Activated CD8-positive, alpha-beta T cell treated with anti-CD3 and anti-CD28 coated beads for 36 hours (primary cell): ENCODE data around the gene NBEAL1. TPM values are rescaled to one million over a fixed set of nuclear protein-coding genes. Genes with fewer than 3 reads are reported as not detected.
"Not testable (repeated sequence)": the region's sequence is repeated elsewhere in the genome, so short reads cannot be mapped to it uniquely, and the experiment has no call there.

ENCODE experiments used
- ATAC-seq: fragments of 200-7000 bp; cut with Tn5 transposase; one replicate; pipeline ENCODE4 v1.10.0; 2021; ENCODE audit warnings: mild to moderate bottlenecking, moderate library complexity
- CTCF ChIA-PET: fragments of 350-600 bp; sonication (Branson Sonifier 250); formaldehyde crosslinking; loops from one replicate; lab custom pipeline; 2021; ENCODE audit warnings: antibody characterized with exemption; lab: Charles Lee
- POLR2A ChIA-PET: fragments of 350-600 bp; sonication (Branson Sonifier 250); formaldehyde crosslinking; loops from one replicate; lab custom pipeline; 2021; ENCODE audit warnings: antibody characterized with exemption; lab: Charles Lee
- DNase-seq: peaks from one replicate; pipeline ENCODE4 v3.0.0-alpha.2; 2020
- H3K27ac Mint-ChIP-seq: one replicate; pipeline ENCODE4 v1.8.0; 2021; ENCODE audit warnings: mild to moderate bottlenecking, mixed read lengths
- H3K27me3 Mint-ChIP-seq: one replicate; pipeline ENCODE4 v1.8.0; 2021; ENCODE audit warnings: mixed read lengths
- H3K36me3 Mint-ChIP-seq: one replicate; pipeline ENCODE4 v1.8.0; 2021; ENCODE audit warnings: low read depth, mixed read lengths
- H3K4me1 Mint-ChIP-seq: one replicate; pipeline ENCODE4 v1.8.0; 2021; ENCODE audit warnings: low read depth, mixed read lengths
- H3K4me3 Mint-ChIP-seq: one replicate; pipeline ENCODE4 v1.8.0; 2021; ENCODE audit warnings: mild to moderate bottlenecking, moderate library complexity, mixed read lengths
- H3K9me3 Mint-ChIP-seq: one replicate; pipeline ENCODE4 v1.8.0; 2021; ENCODE audit warnings: mixed read lengths
- CTCF ChIP-seq: fragments of 200-600 bp; IDR thresholded peaks from one replicate; pipeline ENCODE4 v1.8.0; 2022; ENCODE audit warnings: antibody characterized with exemption, mild to moderate bottlenecking
- intact Hi-C: fragments of 100-400 bp; cut with micrococcal nuclease; formaldehyde crosslinking; loops from one replicate; pipeline ENCODE4 v1.10.0; 2022
- total RNA-seq, 2 experiments: library from RNA; stranded (reverse); gene quantifications; one replicate each; pipeline ENCODE4 v1.2.3, GENCODE V29; 2021

Gene NBEAL1
- total RNA-seq, 2 experiments from 2014 or later, result 11.8 to 16.4 TPM

GRCh38 chr2:203246646-203247045, 232.0 kb downstream of the NBEAL1 start:
- no peaks in the 10 kb centered on the region for H3K27me3 Mint-ChIP-seq
- H3K36me3 Mint-ChIP-seq, result peaks cover 36% of the 10 kb centered on the region
- ATAC-seq, result no peak

GRCh38 chr2:203252818-203253217, 238.1 kb downstream of the NBEAL1 start:
- no peak for TF ChIP-seq CTCF
- no peaks in the 10 kb centered on the region for H3K9me3 Mint-ChIP-seq
- H3K4me1 Mint-ChIP-seq, result peaks cover 4% of the 10 kb centered on the region
- H3K27me3 Mint-ChIP-seq, result no peaks in the 10 kb centered on the region
- ATAC-seq (no peak), DNase-seq (no peak)
- ChIA-PET POLR2A (no interaction called here), CTCF (no interaction called here)
- H3K36me3 Mint-ChIP-seq, result peaks cover 39% of the 10 kb centered on the region
- peak overlapping the region; percentile 65 for H3K27ac Mint-ChIP-seq
- intact Hi-C loops, result no loop called here
- H3K4me3 Mint-ChIP-seq, result no peak overlapping the region

More at GRCh38 chr2:203246646-203247045, 232.0 kb downstream of the NBEAL1 start:
- no peak for DNase-seq
- TF ChIP-seq CTCF, result no peak
- ChIA-PET CTCF (interaction anchor here (0.7 to 1.1 kb wide), 2 partner anchors 22 to 326 kb away, joined by 3 to 5 read pairs; no protein-coding TSS in a partner anchor), POLR2A (no interaction called here)
- intact Hi-C loops, result no loop called here
- Mint-ChIP-seq H3K27ac (no peak overlapping the region), H3K4me1 (peaks cover 23% of the 10 kb centered on the region), H3K4me3 (no peak overlapping the region), H3K9me3 (no peaks in the 10 kb centered on the region)

- H3K27me3 Mint-ChIP-seq, CTCF ChIA-PET, H3K9me3 Mint-ChIP-seq, H3K27ac Mint-ChIP-seq, POLR2A ChIA-PET, ATAC-seq, DNase-seq, intact Hi-C loops, H3K4me1 Mint-ChIP-seq, H3K4me3 Mint-ChIP-seq: not testable (repeated sequence)
- H3K36me3 Mint-ChIP-seq, result peaks cover 41% of the 10 kb centered on the region
These were observed 238.9 kb downstream of the NBEAL1 start for GRCh38 chr2:203253422-203254095.

- no peak for DNase-seq
- H3K4me3 Mint-ChIP-seq, result no peak overlapping the region
- ChIA-PET CTCF (interaction anchor here (1.6 kb wide), 1 partner anchor 28 kb away, joined by 3 read pairs; no protein-coding TSS in a partner anchor), POLR2A (interaction anchor here (0.8 kb wide), 1 partner anchor 19 kb away, joined by 4 read pairs; no protein-coding TSS in a partner anchor)
- H3K36me3 Mint-ChIP-seq, result peaks cover 18% of the 10 kb centered on the region
- ATAC-seq, result no peak
- intact Hi-C loops, result no loop called here
- TF ChIP-seq CTCF, result no peak
- peaks cover 4% of the 10 kb centered on the region for H3K4me1 Mint-ChIP-seq
- no peak overlapping the region for H3K27ac Mint-ChIP-seq
- H3K27me3 Mint-ChIP-seq, result no peaks in the 10 kb centered on the region
- H3K9me3 Mint-ChIP-seq, result no peaks in the 10 kb centered on the region
These were observed 246.9 kb downstream of the NBEAL1 start for GRCh38 chr2:203261326-203262159.

Other genes starting within 250 kb of the NBEAL1 start
- gene ICA1L, start 143.1 kb upstream of the NBEAL1 start, total RNA-seq, result 1 to 10 TPM; 7.1 to 8.0 TPM
- gene WDR12, start 103.2 kb upstream of the NBEAL1 start, total RNA-seq, result 100 to 1,000 TPM; 131 to 134 TPM
- gene CARF, start 102.6 kb upstream of the NBEAL1 start, total RNA-seq, result 1 to 10 TPM; 5.0 to 5.7 TPM
- gene CYP20A1, start 224.1 kb downstream of the NBEAL1 start, total RNA-seq, result 10 to 100 TPM; 13.8 to 14.3 TPM